ENCODE data around the gene ZBTB9.

ZBTB9 gene

GRCh38 chr6:33423777-33424176 lies 30.6 kb upstream of the ZBTB9 start (continued):
- TF ChIP-seq KLF17 (tag by site-specific recombination; IDR thresholded peaks at IDR 0.05) (no peak), ZNF174 (tag by site-specific recombination; IDR thresholded peaks at IDR 0.05) (no peak), SCRT1 (tag by site-specific recombination; IDR thresholded peaks at IDR 0.05; ENCODE audit: borderline replicate concordance) (no peak), TCF7L2 (IDR thresholded peaks at IDR 0.05; ENCODE audit: borderline replicate concordance, low read depth, low read length) (no peak), ZNF692 (tag by site-specific recombination; IDR thresholded peaks at IDR 0.05) (no peak)

- CTCF ChIA-PET, result interaction anchor here (0.5 to 2.3 kb wide), 25 partner anchors 11 to 928 kb away, joined by 3 to 14 read pairs (median 5); partner anchors contain the start of genes KIFC1, PFDN6, PHF1 and RPS18
- Histone ChIP-seq H3K4me1 (ENCODE audit: control insufficient read depth, insufficient read depth, low read length) (peaks cover 7% of the 10 kb centered on the region), H3K27ac (ENCODE audit: extremely low read depth, low read depth, low read length) (peak overlapping the region; percentile 80), H3K4me3 (ENCODE audit: low read depth, low read length) (peak overlapping the region; percentile 69), H3K36me3 (ENCODE audit: control insufficient read depth in 2 of 2, insufficient read depth in 1 of 2, low read length in 2 of 2) (no peaks in the 10 kb centered on the region), H3K9me3 (ENCODE audit: control insufficient read depth, insufficient read depth, low read depth, low read length) (no peaks in the 10 kb centered on the region)
- POLR2A ChIA-PET, result interaction anchor here (0.6 to 2.5 kb wide), 14 partner anchors 9 to 1597 kb away, joined by 3 to 18 read pairs (median 4); partner anchors contain the start of genes B3GALT4, HSPA1B, RPS18 and TAPBP
- TF ChIP-seq PRDM4 (tag by site-specific recombination; IDR thresholded peaks at IDR 0.05) (no peak), ZNF658 (tag by site-specific recombination; IDR thresholded peaks at IDR 0.05) (no peak), ZNF585B (tag by site-specific recombination; IDR thresholded peaks at IDR 0.05) (no peak), ZNF76 (tag by site-specific recombination; IDR thresholded peaks at IDR 0.05; ENCODE audit: borderline replicate concordance, low read depth) (peak; percentile 72; the same call in 1 of the 2 replicates), ZNF280D (tag by site-specific recombination; IDR thresholded peaks at IDR 0.05) (no peak), ZNF558 (tag by site-specific recombination; IDR thresholded peaks at IDR 0.05) (no peak), ZNF747 (tag by site-specific recombination; IDR thresholded peaks at IDR 0.05) (no peak), KLF17 (tag by site-specific recombination; IDR thresholded peaks at IDR 0.05) (no peak), IKZF3 (tag by site-specific recombination; IDR thresholded peaks at IDR 0.05) (no peak), ZBTB20 (tag by site-specific recombination; IDR thresholded peaks at IDR 0.05) (peak; percentile 72), ZNF580 (tag by site-specific recombination; IDR thresholded peaks at IDR 0.05) (no peak), ZSCAN5A (tag by site-specific recombination; IDR thresholded peaks at IDR 0.05) (no peak), ZNF202 (tag by site-specific recombination; IDR thresholded peaks at IDR 0.05; ENCODE audit: borderline replicate concordance) (no peak), ZNF138 (tag by site-specific recombination; IDR thresholded peaks at IDR 0.05; ENCODE audit: borderline replicate concordance) (no peak), ZNF610 (tag by site-specific recombination; IDR thresholded peaks at IDR 0.05; ENCODE audit: borderline replicate concordance) (no peak), ZNF157 (tag by site-specific recombination; IDR thresholded peaks at IDR 0.05) (no peak), ZNF549 (tag by site-specific recombination; IDR thresholded peaks at IDR 0.05) (no peak), ZNF223 (tag by site-specific recombination; IDR thresholded peaks at IDR 0.05) (no peak), ZNF488 (tag by site-specific recombination; IDR thresholded peaks at IDR 0.05) (no peak)
Observed at GRCh38 chr6:33424855-33425667, 29.3 kb upstream of the ZBTB9 start.
